Measurements from ENCODE around the gene CACNA1A. TPM values are rescaled to one million over a fixed set of nuclear protein-coding genes. Genes with fewer than 3 reads are reported as not detected.
A peak's percentile ranks its signal among the peaks of the same experiment; 100 is the strongest.
"Not testable (repeated sequence)": the region's sequence is repeated elsewhere in the genome, so short reads cannot be mapped to it uniquely, and the experiment has no call there.

The CACNA1A gene
- total RNA-seq, 1 donor from 2014 or later = 37.4 TPM

GRCh38 chr19:13190781-13191540 is 315.3 kb downstream of the CACNA1A start:
- ATAC-seq = no peak
- intact Hi-C loops (cut with DNase I) = loop anchor here (10.0 kb wide), 1 partner anchor 74 kb away; no protein-coding TSS in a partner anchor
- no peak for DNase-seq (ENCODE audit: low spot score)

GRCh38 chr19:13189600-13189999 is 316.7 kb downstream of the CACNA1A start:
- DNase-seq (ENCODE audit: low spot score) (no peak), ATAC-seq (no peak)

DNA sequence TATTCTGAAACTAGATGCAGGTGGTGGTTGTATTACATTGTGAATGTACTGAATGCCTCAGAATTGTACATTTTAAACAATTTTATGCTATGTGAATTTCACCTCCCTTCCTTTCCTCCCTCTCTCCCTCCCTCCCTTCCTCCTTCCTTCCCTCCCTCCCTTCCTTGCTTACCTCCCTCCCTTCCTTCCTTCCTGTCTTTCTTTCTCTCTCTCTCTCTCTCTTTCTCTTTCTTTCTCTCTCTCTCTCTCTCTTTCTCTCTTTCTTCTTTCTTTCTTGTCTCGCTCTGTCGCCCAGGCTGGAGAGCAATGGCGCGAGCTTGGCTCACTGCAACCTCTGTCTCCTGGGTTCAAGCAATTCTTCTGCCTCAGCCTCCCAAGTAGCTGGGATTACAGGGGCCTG is 318.9 kb downstream of the CACNA1A start:
- no peak for DNase-seq (ENCODE audit: low spot score)
- intact Hi-C loops (cut with DNase I) = no loop called here
- ATAC-seq = no peak

More at GRCh38 chr19:13189600-13189999, 316.7 kb downstream of the CACNA1A start:
- intact Hi-C loops (cut with DNase I) = no loop called here

GRCh38 chr19:13186688-13187087 is 319.6 kb downstream of the CACNA1A start:
- DNase-seq (ENCODE audit: low spot score); ATAC-seq; intact Hi-C loops (cut with DNase I): not testable (repeated sequence)

GRCh38 chr19:13185763-13186657 is 320.3 kb downstream of the CACNA1A start:
- intact Hi-C loops (cut with DNase I); ATAC-seq; DNase-seq (ENCODE audit: low spot score): not testable (repeated sequence)

DNA sequence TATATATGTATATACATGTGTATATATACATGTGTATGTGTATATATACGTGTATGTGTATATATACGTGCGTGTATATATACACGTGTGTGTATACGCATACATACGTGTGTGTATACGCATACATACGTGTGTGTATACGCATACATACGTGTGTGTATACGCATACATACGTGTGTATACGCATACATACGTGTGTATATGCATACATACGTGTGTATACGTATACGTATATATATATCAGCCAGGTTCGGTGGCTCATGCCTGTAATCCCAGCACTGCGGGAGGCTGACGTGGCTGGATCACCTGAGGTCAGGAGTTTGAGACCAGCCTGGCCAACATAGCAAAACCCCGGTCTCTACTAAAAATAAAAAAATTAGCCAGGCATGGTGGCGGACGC is 321.4 kb downstream of the CACNA1A start:
- intact Hi-C loops (cut with DNase I); DNase-seq (ENCODE audit: low spot score); ATAC-seq: not testable (repeated sequence)

DNA sequence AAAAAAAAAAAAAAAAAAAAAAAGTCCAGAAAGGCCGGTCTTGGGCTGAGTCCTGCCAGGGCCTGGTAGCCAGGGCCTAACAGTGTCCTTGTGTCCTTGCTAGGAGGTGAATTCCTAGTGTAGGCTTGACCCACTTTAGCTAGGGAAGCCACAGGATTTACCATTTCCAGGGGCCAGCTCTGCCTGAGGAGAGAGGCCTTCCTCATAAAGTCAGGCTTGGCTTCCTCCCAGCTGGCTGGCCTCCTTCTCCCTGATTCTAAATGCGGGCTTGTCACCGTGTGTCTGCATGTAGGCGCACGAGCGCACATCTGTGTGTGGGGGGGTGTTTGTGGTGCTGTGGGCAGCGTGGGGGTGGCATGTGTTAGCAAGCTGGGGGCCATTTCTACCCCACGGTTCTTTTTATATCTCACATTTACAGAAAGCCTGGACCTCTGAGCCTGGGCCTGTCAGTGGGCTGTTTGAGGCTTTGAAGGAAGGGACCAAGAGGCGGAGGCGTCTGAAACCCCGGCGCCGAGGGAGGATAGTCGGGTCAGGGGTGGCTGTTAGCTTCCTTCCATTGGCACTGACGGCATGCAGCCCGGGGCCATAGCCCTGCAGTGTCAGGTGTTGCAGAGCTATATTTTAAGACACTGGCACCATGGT is 324.4 kb downstream of the CACNA1A start:
- DNase-seq (ENCODE audit: low spot score) (peak; percentile 73), ATAC-seq (peak; percentile 59)
- intact Hi-C loops (cut with DNase I) = no loop called here

DNA sequence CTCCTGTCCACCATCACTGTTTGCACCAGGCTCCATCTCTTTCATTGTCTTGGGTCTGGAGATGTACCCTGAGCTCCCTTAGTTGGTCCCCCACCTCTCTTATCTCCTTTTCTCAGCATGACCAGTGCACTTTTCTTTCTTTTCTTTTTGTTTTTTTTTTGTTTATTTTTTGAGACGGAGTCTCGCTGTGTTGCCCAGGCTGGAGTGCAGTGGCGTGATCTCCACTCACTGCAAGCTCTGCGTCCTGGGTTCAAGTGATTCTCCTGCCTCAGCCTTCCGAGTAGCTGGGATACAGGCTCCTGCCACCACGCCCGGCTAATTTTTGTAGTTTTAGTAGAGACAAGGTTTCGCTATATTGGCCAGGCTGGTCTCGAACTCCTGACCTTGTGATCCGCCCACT is 328.0 kb downstream of the CACNA1A start:
- ATAC-seq; DNase-seq (ENCODE audit: low spot score); intact Hi-C loops (cut with DNase I): not testable (repeated sequence)

- intact Hi-C loops (cut with DNase I); ATAC-seq; DNase-seq (ENCODE audit: low spot score): not testable (repeated sequence)
These were observed 328.7 kb downstream of the CACNA1A start for GRCh38 chr19:13177584-13177983.

- ATAC-seq (no peak), DNase-seq (ENCODE audit: low spot score) (no peak)
- intact Hi-C loops (cut with DNase I) = no loop called here
These were observed 329.9 kb downstream of the CACNA1A start for GRCh38 chr19:13176345-13176744.

GRCh38 chr19:13173139-13173737 is 333.0 kb downstream of the CACNA1A start:
- intact Hi-C loops (cut with DNase I) = no loop called here
- DNase-seq (ENCODE audit: low spot score) = no peak
- ATAC-seq = no peak

DNA sequence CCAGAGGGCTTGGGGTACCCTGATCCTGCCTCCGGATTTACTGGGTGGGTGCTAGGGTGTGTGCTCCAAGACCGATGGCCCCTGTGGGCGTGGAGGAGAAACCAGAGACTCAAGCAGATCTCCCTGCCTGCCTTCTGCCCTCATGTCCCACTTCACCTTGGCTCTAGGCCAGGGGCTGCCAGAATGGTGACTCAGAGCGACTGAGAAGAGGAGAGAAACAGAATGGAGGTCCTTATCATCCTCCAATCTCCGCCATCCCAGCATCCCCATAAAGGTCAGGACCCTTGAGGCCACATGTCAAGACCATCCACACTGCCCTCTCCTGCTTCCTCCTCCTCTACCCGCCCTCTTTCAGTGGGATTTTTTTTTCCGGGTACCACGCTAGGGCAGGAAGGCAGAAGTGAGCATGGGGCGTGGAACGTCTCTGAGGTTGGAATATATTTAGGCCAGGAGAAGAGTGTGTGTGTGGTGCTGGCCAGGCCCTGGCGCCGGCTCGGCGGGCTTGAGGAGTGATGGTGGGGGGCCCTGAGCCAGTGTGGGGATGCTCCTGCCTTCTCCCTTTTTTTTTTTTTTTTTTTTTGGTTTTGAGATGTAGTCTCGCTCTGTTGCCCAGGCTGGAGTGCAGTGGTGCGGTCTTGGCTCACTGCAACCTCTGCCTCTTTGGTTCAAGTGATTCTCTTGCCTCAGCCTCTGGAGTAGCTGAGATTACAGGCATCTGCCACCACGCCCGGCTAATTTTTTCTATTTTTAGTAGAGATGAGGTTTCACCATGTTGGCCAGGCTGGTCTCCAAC is 333.7 kb downstream of the CACNA1A start:
- DNase-seq (ENCODE audit: low spot score) (peak; percentile 86), ATAC-seq (peak; percentile 29)
- intact Hi-C loops (cut with DNase I) = no loop called here

DNA sequence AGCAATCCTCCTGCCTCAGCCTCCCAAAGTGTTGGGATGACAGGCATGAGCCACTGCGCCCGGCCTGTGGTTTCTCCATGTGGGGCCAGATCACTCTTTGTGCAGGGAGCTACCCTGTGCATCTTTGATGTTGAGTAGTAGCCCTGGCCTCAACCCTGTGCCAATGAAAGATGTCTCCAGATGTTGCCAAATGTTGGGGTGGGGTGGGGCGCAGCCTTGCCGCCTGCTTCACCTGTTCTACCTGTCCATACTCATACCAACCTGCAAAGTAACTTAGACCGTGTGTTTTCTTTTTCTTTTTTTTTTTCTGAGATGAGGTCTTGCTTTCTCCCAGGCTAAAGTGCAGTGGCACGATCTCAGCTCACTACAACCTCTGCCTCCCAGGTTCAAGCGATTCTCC is 335.1 kb downstream of the CACNA1A start:
- no peak for DNase-seq (ENCODE audit: low spot score)
- no peak for ATAC-seq
- intact Hi-C loops (cut with DNase I) = no loop called here

GRCh38 chr19:13169769-13170168 is 336.5 kb downstream of the CACNA1A start:
- DNase-seq (ENCODE audit: low spot score) (no peak), ATAC-seq (no peak)
- intact Hi-C loops (cut with DNase I) = no loop called here

- intact Hi-C loops (cut with DNase I); ATAC-seq; DNase-seq (ENCODE audit: low spot score): not testable (repeated sequence)
These were observed 340.1 kb downstream of the CACNA1A start for GRCh38 chr19:13166151-13166550.

DNA sequence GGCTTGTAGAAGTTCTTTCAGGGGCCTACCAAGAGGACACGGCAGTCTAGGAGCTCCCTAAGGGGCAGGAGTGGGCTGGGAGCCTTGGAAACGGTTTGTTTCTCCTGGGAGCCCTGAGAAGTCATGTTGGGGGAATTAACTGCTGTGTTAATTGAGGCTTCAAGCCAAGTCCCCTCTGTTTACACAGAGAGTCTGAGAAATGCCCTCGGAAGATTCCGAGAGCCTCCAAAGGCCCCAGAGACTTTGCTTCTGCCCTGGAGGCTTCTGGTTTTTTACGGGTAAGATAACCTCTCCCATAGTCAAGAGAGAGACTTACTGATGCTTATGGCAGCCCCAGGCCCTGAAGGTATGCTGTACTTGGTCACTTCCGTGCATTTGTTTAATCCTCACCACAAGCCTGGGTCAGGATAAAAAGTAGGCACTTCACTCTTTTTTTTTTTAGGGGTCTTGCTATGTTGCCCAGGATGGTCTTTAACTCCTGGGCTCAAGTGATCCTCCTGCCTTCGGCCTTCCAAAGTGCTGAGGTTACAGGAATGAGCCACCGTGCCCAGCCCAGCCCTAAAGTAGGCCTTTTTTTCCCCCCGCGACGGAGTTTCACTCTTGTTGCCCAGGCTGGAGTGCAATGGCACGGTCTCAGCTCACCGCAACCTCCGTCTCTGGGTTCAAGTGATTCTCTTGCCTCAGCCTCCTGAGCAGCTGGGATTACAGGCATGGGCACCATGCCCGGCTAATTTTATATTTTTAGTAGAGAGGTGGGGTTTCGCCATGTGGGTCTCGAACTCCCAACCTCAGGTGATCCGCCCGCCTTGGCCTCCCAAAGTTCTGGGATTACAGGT is 340.9 kb downstream of the CACNA1A start:
- ATAC-seq = no peak
- intact Hi-C loops (cut with DNase I) = no loop called here
- DNase-seq (ENCODE audit: low spot score) = no peak

Measured in sciatic nerve (tissue), 2 donors.